SK-N-SH treated with all-trans-retinoic acid at 6 μM for 48 hours (cell line): ENCODE measurements around the gene NFE2L1.

Source experiments
- ATAC-seq: fragments of 200-7000 bp; cut with Tn5 transposase; 3 replicates; pipeline ENCODE4 v1.9.1; 2020; ENCODE audit warnings: mild to moderate bottlenecking, moderate library complexity
- ARNTL ChIP-seq: fragments of 450-650 bp; formaldehyde crosslinking; IDR thresholded peaks from 2 replicates; pipeline ENCODE4 v1.5.0; 2020; ENCODE audit warnings: low read depth, mild to moderate bottlenecking, moderate library complexity, borderline replicate concordance
- BACH2 ChIP-seq: fragments of 250-450 bp; sonication (Bioruptor Pico); IDR thresholded peaks from 2 replicates; pipeline ENCODE4 v1.9.0; 2021; ENCODE audit warnings: mild to moderate bottlenecking, borderline replicate concordance
- CSDC2 ChIP-seq: fragments of 250-450 bp; sonication (Bioruptor Pico); IDR thresholded peaks from 2 replicates; pipeline ENCODE4 v1.5.0; 2020; ENCODE audit warnings: mild to moderate bottlenecking, moderate library complexity
- CSRNP3 ChIP-seq: fragments of 250-450 bp; sonication (Bioruptor Pico); IDR thresholded peaks from 2 replicates; pipeline ENCODE4 v1.5.1; 2021; ENCODE audit warnings: mild to moderate bottlenecking, moderate library complexity
- ESRRG ChIP-seq: fragments of 250-450 bp; sonication (Bioruptor Pico); IDR thresholded peaks from 2 replicates; pipeline ENCODE4 v1.6.1; 2021; ENCODE audit warnings: mild to moderate bottlenecking
- GLIS3 ChIP-seq: fragments of 250-450 bp; sonication (Bioruptor Pico); IDR thresholded peaks from 2 replicates; pipeline ENCODE4 v1.5.0; 2020; ENCODE audit warnings: mild to moderate bottlenecking, moderate library complexity
- ISL1 ChIP-seq: fragments of 250-450 bp; sonication (Bioruptor Pico); IDR thresholded peaks from 2 replicates; pipeline ENCODE4 v2.1.2; 2022; ENCODE audit warnings: mild to moderate bottlenecking, moderate library complexity
- OSR1 ChIP-seq: fragments of 250-450 bp; sonication (Bioruptor Pico); IDR thresholded peaks from 2 replicates; pipeline ENCODE4 v1.8.0; 2022; ENCODE audit warnings: moderate library complexity, mild to moderate bottlenecking, inconsistent platforms
- POU6F1 ChIP-seq: fragments of 250-450 bp; sonication (Bioruptor Pico); IDR thresholded peaks from 2 replicates; pipeline ENCODE4 v1.8.0; 2021; ENCODE audit warnings: low read depth, mild to moderate bottlenecking, moderate library complexity, borderline replicate concordance
- PPARA ChIP-seq: fragments of 250-450 bp; sonication (Bioruptor Pico); IDR thresholded peaks from 2 replicates; pipeline ENCODE4 v1.5.0; 2020; ENCODE audit warnings: mild to moderate bottlenecking, borderline replicate concordance
- RARB ChIP-seq: fragments of 250-450 bp; sonication (Bioruptor Pico); IDR thresholded peaks from 2 replicates; pipeline ENCODE4 v1.8.0; 2021; ENCODE audit warnings: mild to moderate bottlenecking, moderate library complexity
- SNAI2 ChIP-seq: fragments of 250-450 bp; sonication (Bioruptor Pico); IDR thresholded peaks from 2 replicates; pipeline ENCODE4 v1.5.0; 2020; ENCODE audit warnings: mild to moderate bottlenecking, moderate library complexity
- TOX ChIP-seq: fragments of 250-450 bp; sonication (Bioruptor Pico); IDR thresholded peaks from 2 replicates; pipeline ENCODE4 v1.8.0; 2021; ENCODE audit warnings: mild to moderate bottlenecking, moderate library complexity, borderline replicate concordance
- ZC3H10 ChIP-seq: fragments of 250-450 bp; sonication (Bioruptor Pico); IDR thresholded peaks from 2 replicates; pipeline ENCODE4 v1.5.1; 2021; ENCODE audit warnings: mild to moderate bottlenecking, moderate library complexity
- ZFP30 ChIP-seq: fragments of 450-650 bp; formaldehyde crosslinking; IDR thresholded peaks from 2 replicates; pipeline ENCODE4 v1.5.0; 2022; ENCODE audit warnings: mild to moderate bottlenecking, moderate library complexity
- ZNF565 ChIP-seq: fragments of 450-650 bp; formaldehyde crosslinking; conservative IDR thresholded peaks from 2 replicates; pipeline ENCODE4 v1.5.0; 2020; ENCODE audit warnings: low read depth, mild to moderate bottlenecking, moderate library complexity
- ZNF70 ChIP-seq: fragments of 450-650 bp; formaldehyde crosslinking; IDR thresholded peaks from 2 replicates; pipeline ENCODE4 v1.5.0; 2020; ENCODE audit warnings: mild to moderate bottlenecking, moderate library complexity
- ZNF8 ChIP-seq: fragments of 450-650 bp; formaldehyde crosslinking; IDR thresholded peaks from 2 replicates; pipeline ENCODE4 v1.5.0; 2020; ENCODE audit warnings: mild to moderate bottlenecking, moderate library complexity
- TF ChIP-seq, protein P1 (sequence below): fragments of 250-450 bp; sonication (Bioruptor Pico); IDR thresholded peaks from 2 replicates; pipeline ENCODE4 v1.5.0; 2020; ENCODE audit warnings: mild to moderate bottlenecking, moderate library complexity

The NFE2L1 gene

DNA sequence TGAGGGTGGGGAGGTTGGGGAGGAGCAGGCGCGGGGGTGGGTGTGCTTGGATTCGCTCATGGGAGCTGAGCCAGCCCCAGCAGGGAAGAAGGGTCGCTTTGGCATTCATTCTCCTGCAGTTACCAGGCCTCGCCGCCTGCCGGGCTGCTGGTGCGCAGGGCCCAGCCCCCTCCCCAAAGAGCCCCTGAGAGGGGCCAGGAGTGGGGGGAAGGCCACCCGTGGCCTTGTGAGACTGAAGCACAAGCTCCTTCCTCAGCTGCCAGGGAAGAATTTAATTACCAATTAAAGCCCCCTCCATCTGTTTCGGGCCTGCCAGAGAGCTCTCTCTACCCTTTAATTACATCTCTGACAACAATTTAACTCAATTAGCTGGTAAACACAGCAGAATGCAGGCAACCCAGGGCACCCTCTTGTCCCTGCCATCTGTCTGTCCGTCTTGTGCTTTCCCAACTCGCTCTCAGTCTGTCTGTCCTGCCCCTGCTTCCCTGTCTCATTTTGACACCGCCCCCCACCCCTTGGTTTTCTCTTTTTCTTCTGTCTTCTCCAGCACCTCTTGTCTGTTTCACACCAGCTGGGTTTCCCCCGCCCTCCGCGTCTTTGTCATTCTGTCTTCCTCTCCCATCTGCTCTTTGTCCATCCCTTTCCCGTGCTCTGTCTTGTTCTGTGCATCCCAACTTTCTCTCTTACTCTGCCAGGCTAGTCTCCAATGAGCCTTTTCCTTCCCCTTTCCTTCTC, 44.6 kb upstream of the NFE2L1 start (continued):
- TF ChIP-seq, protein P1, sequence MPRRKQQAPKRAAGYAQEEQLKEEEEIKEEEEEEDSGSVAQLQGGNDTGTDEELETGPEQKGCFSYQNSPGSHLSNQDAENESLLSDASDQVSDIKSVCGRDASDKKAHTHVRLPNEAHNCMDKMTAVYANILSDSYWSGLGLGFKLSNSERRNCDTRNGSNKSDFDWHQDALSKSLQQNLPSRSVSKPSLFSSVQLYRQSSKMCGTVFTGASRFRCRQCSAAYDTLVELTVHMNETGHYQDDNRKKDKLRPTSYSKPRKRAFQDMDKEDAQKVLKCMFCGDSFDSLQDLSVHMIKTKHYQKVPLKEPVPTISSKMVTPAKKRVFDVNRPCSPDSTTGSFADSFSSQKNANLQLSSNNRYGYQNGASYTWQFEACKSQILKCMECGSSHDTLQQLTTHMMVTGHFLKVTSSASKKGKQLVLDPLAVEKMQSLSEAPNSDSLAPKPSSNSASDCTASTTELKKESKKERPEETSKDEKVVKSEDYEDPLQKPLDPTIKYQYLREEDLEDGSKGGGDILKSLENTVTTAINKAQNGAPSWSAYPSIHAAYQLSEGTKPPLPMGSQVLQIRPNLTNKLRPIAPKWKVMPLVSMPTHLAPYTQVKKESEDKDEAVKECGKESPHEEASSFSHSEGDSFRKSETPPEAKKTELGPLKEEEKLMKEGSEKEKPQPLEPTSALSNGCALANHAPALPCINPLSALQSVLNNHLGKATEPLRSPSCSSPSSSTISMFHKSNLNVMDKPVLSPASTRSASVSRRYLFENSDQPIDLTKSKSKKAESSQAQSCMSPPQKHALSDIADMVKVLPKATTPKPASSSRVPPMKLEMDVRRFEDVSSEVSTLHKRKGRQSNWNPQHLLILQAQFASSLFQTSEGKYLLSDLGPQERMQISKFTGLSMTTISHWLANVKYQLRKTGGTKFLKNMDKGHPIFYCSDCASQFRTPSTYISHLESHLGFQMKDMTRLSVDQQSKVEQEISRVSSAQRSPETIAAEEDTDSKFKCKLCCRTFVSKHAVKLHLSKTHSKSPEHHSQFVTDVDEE (CRISPR knock-in tag): peak; percentile 99
- TF ChIP-seq BACH2: no peak
- TF ChIP-seq ARNTL (CRISPR knock-in tag): no peak
- TF ChIP-seq ISL1: peak; percentile 10; the same call in 1 of the 2 replicates
- TF ChIP-seq OSR1: no peak
- TF ChIP-seq GLIS3 (CRISPR knock-in tag): peak; percentile 92; the same call in 1 of the 2 replicates
- TF ChIP-seq ZNF70 (CRISPR knock-in tag): peak; percentile 52; the same call in 1 of the 2 replicates
- TF ChIP-seq SNAI2: no peak
- TF ChIP-seq ESRRG: peak; percentile 87; the same call in 1 of the 2 replicates
- peak; percentile 87 for TF ChIP-seq ZNF565 (CRISPR knock-in tag)
- peak; percentile 78 for TF ChIP-seq ZNF8 (CRISPR knock-in tag)
- 0 out of 2 replicates have a peak, but pooled peaks have one; percentile 61 for TF ChIP-seq PPARA (CRISPR knock-in tag)
- peak; percentile 77; the same call in 1 of the 2 replicates for TF ChIP-seq CSRNP3 (CRISPR knock-in tag)
- 0 out of 2 replicates have a peak, but pooled peaks have one; percentile 12 for TF ChIP-seq CSDC2

GRCh38 chr17:48004983-48005382, 43.2 kb upstream of the NFE2L1 start:
- ATAC-seq: no peak; the same call in 2 of the 3 replicates
- TF ChIP-seq ISL1: no peak
- TF ChIP-seq RARB (CRISPR knock-in tag): no peak
- TF ChIP-seq ZNF8 (CRISPR knock-in tag): no peak
- TF ChIP-seq CSRNP3 (CRISPR knock-in tag): no peak
- TF ChIP-seq, protein P1 (CRISPR knock-in tag): peak; percentile 32; the same call in 1 of the 2 replicates
- no peak for TF ChIP-seq GLIS3 (CRISPR knock-in tag)
- TF ChIP-seq SNAI2: no peak

DNA sequence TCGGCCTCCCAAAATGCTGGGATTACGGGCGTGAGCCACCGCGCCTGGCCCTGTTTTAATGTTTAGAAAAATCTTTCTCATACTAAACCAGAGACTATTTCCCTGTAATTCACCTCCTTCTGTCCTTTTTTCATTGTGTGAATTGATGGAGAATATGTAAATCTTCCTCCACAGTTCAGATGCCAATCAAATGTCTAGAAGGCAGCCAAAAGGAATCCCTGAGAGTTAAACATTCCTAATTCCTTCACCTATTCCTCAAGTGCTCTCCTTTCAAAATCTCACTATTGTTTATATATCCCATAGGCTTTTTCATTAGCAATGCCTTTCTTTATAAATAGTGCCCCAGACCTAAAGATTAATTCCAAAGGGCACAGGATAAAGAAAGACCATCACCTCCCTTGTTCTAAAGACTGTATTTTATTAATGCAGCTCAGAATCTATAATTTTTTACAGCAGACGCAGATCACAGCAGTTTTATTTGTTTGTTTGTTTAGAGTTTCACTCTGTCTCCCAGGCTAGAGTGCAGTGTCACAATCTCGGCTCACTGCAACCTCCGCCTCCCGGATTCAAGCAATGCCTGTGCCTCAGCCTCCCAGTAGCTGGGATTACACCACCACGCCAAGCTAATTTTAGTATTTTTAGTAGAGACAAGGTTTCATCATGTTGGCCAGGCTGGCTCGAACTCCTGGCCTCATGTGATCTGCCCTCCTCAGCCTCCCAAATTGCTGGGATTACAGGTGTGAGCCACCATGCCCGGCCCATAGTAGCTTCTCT, 41.0 kb upstream of the NFE2L1 start:
- no peak for TF ChIP-seq ARNTL (CRISPR knock-in tag)
- TF ChIP-seq SNAI2: no peak
- TF ChIP-seq ISL1: no peak
- no peak for TF ChIP-seq ZFP30 (CRISPR knock-in tag)
- no peak for TF ChIP-seq ZNF70 (CRISPR knock-in tag)
- no peak for TF ChIP-seq BACH2
- TF ChIP-seq ZNF565 (CRISPR knock-in tag): no peak
- TF ChIP-seq PPARA (CRISPR knock-in tag): no peak
- no peak for TF ChIP-seq TOX (CRISPR knock-in tag)
- no peak for TF ChIP-seq POU6F1
- TF ChIP-seq ZC3H10: no peak
- TF ChIP-seq OSR1: no peak
- no peak for TF ChIP-seq ZNF8 (CRISPR knock-in tag)
- no peak for ATAC-seq
